ENCODE measurements around the gene HDC.

DNA sequence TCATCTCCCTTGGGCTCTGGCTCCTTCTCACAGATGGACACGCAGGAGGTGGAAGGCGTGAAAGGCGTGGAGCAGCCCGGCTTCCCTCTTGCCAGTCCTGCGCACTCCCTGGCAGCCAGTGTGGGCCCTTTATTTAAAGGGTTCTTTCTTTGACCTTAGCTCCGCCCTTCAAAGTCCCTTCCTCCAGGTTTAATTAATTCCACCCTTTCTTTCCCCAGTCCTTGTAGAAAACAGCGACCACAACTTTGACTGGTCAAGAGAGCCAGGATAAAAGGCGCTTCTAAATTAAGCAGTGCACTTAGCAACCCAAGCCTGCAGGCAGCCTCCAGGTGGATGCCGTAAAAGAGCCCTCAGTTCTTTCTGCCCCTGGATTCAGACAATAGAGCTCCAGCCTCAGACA lies at the start of gene HDC:
- TF ChIP-seq POLR2AphosphoS5 (IDR thresholded peaks at IDR 0.05; ENCODE audit: low read depth, low read length) (no peak), POLR2A (IDR thresholded peaks at IDR 0.05; ENCODE audit: low read depth, low read length) (no peak)

Measured in GM12891 (cell line).